ENCODE data around the gene SLC45A2. TPM values are rescaled to one million over a fixed set of nuclear protein-coding genes. Genes with fewer than 3 reads are reported as not detected.

The SLC45A2 gene
- total RNA-seq, 1 donor from 2014 or later: not detected

DNA sequence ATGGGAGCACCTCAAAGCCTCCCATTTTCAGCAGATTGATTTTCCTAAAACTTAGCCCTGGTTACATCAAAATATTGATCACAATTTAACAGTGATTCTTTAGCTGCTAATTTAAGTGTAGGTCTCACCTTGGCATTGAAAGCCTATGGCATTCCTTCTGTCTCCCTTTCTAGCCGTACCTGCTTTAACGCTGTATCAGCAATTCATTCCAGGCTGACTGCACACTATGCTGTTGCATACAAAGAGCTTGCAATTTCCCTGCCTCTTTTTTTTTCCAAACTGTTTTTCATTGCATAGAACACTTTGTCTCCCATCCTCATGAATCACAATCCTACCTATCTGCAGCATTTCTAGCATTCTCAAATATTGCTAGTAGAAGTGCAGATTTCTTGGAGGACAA lies 32.3 kb upstream of the SLC45A2 start:
- H3K27me3 ChIP-seq (ENCODE audit: low read depth): no peaks in the 10 kb centered on the region
- H3K4me1 ChIP-seq: peaks cover 14% of the 10 kb centered on the region
- TF ChIP-seq, protein P1, sequence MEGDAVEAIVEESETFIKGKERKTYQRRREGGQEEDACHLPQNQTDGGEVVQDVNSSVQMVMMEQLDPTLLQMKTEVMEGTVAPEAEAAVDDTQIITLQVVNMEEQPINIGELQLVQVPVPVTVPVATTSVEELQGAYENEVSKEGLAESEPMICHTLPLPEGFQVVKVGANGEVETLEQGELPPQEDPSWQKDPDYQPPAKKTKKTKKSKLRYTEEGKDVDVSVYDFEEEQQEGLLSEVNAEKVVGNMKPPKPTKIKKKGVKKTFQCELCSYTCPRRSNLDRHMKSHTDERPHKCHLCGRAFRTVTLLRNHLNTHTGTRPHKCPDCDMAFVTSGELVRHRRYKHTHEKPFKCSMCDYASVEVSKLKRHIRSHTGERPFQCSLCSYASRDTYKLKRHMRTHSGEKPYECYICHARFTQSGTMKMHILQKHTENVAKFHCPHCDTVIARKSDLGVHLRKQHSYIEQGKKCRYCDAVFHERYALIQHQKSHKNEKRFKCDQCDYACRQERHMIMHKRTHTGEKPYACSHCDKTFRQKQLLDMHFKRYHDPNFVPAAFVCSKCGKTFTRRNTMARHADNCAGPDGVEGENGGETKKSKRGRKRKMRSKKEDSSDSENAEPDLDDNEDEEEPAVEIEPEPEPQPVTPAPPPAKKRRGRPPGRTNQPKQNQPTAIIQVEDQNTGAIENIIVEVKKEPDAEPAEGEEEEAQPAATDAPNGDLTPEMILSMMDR (IDR thresholded peaks at IDR 0.05; ENCODE audit: borderline replicate concordance): no peak
- H3K36me3 ChIP-seq: peaks cover 11% of the 10 kb centered on the region
- no peak overlapping the region for H3K27ac ChIP-seq (replicated peaks)
- no peak overlapping the region for H3K4me3 ChIP-seq
- intact Hi-C loops (cut with micrococcal nuclease): no loop called here
- H3K9me3 ChIP-seq (replicated peaks): no peaks in the 10 kb centered on the region
- DNase-seq: no peak

DNA sequence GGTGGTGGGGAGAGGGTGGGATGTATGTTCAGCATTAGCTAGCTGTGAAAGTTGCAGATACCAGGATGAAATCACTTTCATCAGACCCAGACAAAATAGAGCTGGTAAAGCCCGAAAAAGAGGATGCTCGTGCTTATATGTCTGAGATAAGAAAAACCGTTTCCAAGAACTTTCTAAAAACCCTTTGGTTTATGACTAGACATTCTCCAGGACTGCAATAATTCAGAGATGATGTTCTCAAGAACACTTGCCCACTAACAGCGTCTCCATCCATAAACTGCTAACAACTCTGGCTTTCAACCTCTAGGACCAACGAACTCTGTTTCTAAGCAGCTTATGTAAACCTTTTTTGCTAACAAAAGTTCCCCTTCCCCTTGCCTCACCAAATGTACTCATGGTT lies 31.7 kb upstream of the SLC45A2 start:
- Histone ChIP-seq H3K4me3 (no peak overlapping the region), H3K9me3 (replicated peaks) (no peaks in the 10 kb centered on the region), H3K4me1 (peaks cover 9% of the 10 kb centered on the region), H3K27me3 (ENCODE audit: low read depth) (no peaks in the 10 kb centered on the region), H3K27ac (replicated peaks) (no peak overlapping the region), H3K36me3 (peaks cover 11% of the 10 kb centered on the region)
- no peak for DNase-seq
- TF ChIP-seq, protein P1 (IDR thresholded peaks at IDR 0.05; ENCODE audit: borderline replicate concordance): no peak
- intact Hi-C loops (cut with micrococcal nuclease): no loop called here

DNA sequence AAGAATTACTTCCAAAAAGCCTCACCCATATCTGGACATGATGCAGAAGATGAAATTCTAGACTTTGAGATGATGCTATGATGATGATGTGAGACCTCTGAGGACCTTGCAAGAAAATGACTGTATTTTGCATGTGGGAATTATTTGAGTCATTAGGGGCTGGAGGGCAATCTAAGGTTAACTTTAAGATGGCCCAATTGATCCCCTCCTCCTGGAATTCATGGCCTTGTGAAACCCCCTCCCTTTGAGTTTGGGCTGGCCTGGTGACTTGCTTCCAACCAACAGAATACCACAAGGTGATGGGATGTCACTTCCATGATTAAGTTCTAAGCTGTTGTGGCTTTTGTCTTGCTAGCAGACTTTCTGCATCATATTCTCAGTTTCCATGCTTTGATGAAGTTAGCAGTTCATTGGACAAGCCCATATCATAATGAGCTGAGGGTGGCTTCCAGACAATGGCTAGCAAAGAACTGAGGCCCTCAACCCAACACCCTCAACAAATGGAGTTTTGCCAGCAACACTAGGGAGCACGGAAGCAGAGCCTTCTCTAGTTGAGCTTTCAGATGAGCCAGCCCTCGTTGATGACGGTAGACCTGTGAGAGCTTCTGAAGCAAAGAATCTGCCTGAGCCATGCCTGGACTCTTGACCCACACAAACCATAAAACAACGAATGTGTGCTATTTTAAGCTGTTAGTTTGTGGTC lies 30.8 kb upstream of the SLC45A2 start:
- Histone ChIP-seq H3K27ac (replicated peaks) (no peak overlapping the region), H3K36me3 (peaks cover 6% of the 10 kb centered on the region), H3K27me3 (ENCODE audit: low read depth) (no peaks in the 10 kb centered on the region), H3K4me3 (no peak overlapping the region), H3K4me1 (peaks cover 6% of the 10 kb centered on the region), H3K9me3 (replicated peaks) (no peaks in the 10 kb centered on the region)
- no peak for DNase-seq
- intact Hi-C loops (cut with micrococcal nuclease): no loop called here
- TF ChIP-seq, protein P1 (IDR thresholded peaks at IDR 0.05; ENCODE audit: borderline replicate concordance): no peak

DNA sequence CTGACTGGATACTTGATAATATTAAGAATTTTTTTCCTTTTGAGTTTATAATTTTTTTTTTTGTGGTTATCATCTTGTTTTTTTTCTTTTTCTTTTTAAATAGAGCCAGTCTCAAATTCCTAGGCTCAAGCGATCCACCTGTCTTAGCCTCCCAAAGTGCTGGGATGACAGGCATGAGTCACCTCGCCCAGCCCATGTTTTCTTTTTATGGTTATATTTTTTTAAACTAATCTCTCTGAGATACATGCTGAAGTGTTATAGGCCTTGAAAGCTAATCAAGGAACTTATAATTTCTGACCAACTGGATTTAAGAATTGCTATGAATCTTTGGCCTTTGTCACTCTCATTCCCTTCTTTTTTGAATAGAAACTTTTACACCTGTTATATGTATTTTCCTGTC lies 30.1 kb upstream of the SLC45A2 start:
- H3K27ac ChIP-seq (replicated peaks): no peak overlapping the region
- intact Hi-C loops (cut with micrococcal nuclease): no loop called here
- TF ChIP-seq, protein P1 (IDR thresholded peaks at IDR 0.05; ENCODE audit: borderline replicate concordance): no peak
- no peak for DNase-seq
- no peaks in the 10 kb centered on the region for H3K27me3 ChIP-seq (ENCODE audit: low read depth)
- no peak overlapping the region for H3K4me3 ChIP-seq
- peaks cover 6% of the 10 kb centered on the region for H3K4me1 ChIP-seq
- no peaks in the 10 kb centered on the region for H3K36me3 ChIP-seq
- H3K9me3 ChIP-seq (replicated peaks): no peaks in the 10 kb centered on the region

DNA sequence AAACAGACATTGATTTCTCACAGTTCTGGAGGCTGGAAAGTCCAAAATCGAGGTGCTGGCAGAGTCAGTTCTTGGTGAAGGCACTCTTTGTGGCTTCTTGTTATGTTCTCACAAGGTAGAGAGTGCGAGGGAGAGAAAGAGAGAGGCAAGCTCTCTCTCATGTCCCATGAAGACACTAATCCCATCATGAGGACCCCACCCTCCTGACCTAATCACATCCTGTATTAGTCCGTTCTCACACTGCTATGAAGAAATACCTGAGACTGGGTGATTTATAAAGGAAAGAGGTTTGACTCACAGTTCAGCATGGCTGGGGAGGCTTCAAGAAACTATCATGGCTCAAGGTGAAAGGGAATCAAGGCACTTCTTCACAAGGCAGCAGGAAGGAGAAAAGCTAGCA lies 29.1 kb upstream of the SLC45A2 start:
- TF ChIP-seq, protein P1 (IDR thresholded peaks at IDR 0.05; ENCODE audit: borderline replicate concordance): no peak
- Histone ChIP-seq H3K4me3 (no peak overlapping the region), H3K27ac (replicated peaks) (no peak overlapping the region), H3K4me1 (peaks cover 11% of the 10 kb centered on the region), H3K9me3 (replicated peaks) (no peaks in the 10 kb centered on the region), H3K36me3 (no peaks in the 10 kb centered on the region), H3K27me3 (ENCODE audit: low read depth) (no peaks in the 10 kb centered on the region)
- intact Hi-C loops (cut with micrococcal nuclease): no loop called here
- DNase-seq: no peak

All from left ventricle myocardium inferior (tissue), 1 donor.